Renal pelvis (tissue), 12 donors: ENCODE measurements around the gene IFNL4. TPM values are rescaled to one million over a fixed set of nuclear protein-coding genes. Genes with fewer than 3 reads are reported as not detected.
"Not testable (repeated sequence)": the region's sequence is repeated elsewhere in the genome, so short reads cannot be mapped to it uniquely, and the experiment has no call there.

ENCODE experiments used
- DNase-seq: peaks from one replicate; pipeline ENCODE4 v3.0.0-alpha.2; 2013
- long read RNA-seq, 16 experiments: transcript quantifications; one replicate each; lab custom pipeline, GENCODE V29; 2026
- polyA plus RNA-seq, 3 donors: library from polyadenylated mRNA; unstranded; fragments of 120-200 nt; gene quantifications; one replicate each; pipeline ENCODE4 v1.2.1, GENCODE V29; 2013; ENCODE audit not compliant: insufficient read length in 3 of 3

IFNL4 gene
- polyA plus RNA-seq = under 1 TPM in 1 of 3 donors, not detected in 2; 0.09 TPM
- long read RNA-seq, donor 1 = 0 reads
- long read RNA-seq, donor 2 = 0 reads
- long read RNA-seq, donor 3 = 0 reads
- long read RNA-seq, donor 4 = 0 reads
- long read RNA-seq, donor 5 = 0 reads
- long read RNA-seq, donor 6 = 0 reads
- long read RNA-seq, donor 7 = 0 reads
- long read RNA-seq, donor 8 = 0 reads
- long read RNA-seq, donor 9 = 0 reads
- long read RNA-seq, donor 10 = 0 reads
- long read RNA-seq, donor 11 = 0 reads
- long read RNA-seq, donor 12 = 0 reads
- long read RNA-seq, donor 13 = 0 reads
- long read RNA-seq, donor 14 = 0 reads
- long read RNA-seq, donor 15 = 0 reads
- long read RNA-seq, donor 16 = 0 reads

- no peak for DNase-seq
Observed at GRCh38 chr19:39248806-39249205, at the start of gene IFNL4. IFNL4 (minus strand) TSS chr19:39248856.

DNA sequence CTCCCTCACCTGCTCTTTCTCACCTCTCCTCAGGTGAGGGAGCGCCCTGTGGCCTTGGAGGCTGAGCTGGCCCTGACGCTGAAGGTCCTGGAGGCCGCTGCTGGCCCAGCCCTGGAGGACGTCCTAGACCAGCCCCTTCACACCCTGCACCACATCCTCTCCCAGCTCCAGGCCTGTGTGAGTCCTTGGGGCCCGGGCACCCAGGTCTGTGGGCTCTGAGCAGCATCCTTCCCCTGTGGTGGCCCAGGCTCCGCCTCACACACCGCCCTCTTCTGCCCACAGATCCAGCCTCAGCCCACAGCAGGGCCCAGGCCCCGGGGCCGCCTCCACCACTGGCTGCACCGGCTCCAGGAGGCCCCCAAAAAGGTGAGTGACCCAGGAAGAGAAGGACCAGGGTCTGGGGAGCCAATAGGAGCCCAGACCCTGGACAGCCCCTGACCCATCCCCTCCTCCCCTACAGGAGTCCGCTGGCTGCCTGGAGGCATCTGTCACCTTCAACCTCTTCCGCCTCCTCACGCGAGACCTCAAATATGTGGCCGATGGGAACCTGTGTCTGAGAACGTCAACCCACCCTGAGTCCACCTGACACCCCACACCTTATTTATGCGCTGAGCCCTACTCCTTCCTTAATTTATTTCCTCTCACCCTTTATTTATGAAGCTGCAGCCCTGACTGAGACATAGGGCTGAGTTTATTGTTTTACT is 49.4 kb upstream of the IFNL4 start:
- no peak for DNase-seq

DNA sequence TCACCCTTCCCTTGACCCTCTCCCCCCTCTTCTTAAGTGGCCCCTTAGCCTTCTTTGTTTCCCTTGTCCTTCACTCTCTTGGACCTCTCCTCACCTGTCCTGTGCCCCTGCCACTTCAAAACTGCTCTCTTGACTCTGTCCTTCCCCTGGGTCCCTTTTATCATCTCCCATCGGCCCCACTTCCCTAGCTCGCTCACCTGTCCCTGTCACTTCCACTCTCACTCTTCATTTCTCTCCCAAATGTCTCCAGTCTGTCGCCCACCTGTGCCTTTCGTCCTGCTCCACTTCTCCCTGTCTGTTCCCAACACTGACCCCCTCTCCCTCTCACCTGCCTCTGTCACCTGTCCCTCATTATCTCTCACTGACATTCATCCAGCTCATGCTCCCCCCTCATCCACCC is 48.2 kb upstream of the IFNL4 start:
- no peak for DNase-seq

GRCh38 chr19:39296055-39296645 is 47.5 kb upstream of the IFNL4 start, which contains the start of gene IFNL1:
IFNL1 (plus strand) TSS chr19:39296407; CDS start chr19:39296422, 15 bp downstream.
- no peak for DNase-seq

DNA sequence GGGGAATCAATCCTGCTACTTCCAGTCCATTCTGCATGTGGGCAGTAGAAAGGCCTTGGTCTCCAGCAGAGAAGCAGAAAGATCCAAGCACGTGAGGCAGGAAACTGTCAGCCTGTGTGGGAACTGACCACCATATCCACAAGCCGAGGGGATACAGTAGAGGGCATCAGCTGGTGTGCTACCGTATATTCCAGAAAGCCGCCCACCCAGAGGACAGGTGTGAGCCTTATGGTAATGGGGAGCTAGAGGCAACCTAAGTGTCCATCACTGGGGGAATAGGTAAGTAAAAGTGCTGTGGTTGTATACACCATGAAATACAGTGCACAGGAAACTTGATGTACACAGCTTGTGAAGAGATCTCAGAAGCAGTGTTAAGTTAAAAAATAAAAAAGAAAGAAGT is 44.7 kb upstream of the IFNL4 start:
- no peak for DNase-seq

DNA sequence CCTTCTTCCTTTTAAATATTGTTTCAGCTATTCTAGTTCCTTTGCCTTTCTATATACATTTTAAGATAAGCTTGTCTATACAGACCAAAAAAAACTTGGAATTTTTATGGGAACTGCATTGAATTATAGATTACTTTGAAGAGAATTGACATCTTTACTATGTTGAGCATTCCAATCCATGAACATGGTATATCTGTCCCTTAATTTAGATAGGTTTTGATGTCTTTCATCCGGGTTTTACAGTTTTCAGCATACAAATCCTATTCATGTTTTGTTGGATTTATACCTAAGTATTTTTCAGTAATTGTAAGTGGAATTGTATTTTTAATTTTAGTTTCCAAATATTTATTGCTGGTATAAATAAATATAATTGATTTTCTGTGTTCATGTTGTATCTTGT is 35.4 kb upstream of the IFNL4 start:
- no peak for DNase-seq

DNA sequence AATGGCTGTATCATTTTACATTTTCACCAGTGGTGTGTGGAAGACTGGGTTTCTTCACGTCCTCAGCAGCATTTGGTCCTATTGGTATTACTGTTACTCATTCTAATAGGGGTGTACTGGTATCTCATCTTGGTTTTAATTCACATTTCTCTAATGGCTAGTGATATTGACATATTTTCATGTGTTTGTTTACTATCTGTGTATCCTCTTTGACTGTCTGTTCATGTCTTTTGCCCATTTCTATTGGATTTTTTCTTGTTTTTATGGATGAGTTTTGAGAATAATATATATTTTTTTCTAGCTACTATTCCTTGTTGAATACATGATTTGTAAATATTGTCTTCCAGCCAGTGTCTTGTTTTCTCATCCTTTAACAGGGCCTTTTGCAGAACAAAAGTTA is 33.4 kb upstream of the IFNL4 start:
- DNase-seq = no peak

- no peak for DNase-seq
Observed at GRCh38 chr19:39277598-39277997, 28.9 kb upstream of the IFNL4 start.

- no peak for DNase-seq
Observed at GRCh38 chr19:39276740-39277139, 28.1 kb upstream of the IFNL4 start.

- DNase-seq = no peak
Observed at GRCh38 chr19:39275578-39275977, 26.9 kb upstream of the IFNL4 start.

- not testable (repeated sequence) for DNase-seq
Observed at GRCh38 chr19:39273859-39274258, 25.2 kb upstream of the IFNL4 start.

DNA sequence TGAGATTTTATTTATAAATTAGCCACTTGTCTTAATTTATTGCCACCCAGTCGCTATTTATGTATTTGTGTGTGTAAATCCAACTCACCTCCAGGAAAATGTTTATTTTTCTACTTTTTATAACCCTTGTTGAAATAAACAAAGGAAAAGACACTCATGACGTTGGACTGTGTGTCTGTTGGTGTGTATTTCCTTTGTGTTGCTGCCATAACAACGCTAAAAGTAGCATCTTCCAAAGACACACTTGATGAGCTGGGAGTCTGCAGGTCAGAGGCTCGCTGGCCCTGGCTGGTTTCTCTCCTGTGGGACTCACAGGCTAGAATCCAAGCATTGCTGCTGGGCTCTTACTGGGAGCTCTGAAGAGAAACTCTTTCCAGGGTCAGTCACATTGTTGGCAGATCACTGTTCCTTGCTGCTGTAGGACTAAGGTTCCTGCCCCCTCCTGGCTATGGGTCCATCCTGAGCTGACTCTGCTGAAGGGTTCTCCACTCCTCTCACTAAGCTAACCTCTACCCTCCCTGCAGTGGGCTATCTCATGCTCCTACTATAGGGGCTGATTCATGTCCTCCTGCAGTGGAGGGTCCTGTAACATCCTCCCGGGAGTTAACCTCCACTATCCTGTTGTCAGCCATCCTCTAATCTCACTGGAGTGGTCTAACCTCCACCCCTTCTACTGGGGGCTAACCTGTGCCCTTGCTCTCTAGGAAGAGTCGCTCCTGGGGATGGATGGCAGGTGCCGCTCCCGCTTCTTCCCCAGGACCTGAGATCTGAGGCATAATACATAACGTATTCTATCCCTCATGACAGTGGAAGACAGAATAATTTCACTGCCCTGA is 21.6 kb upstream of the IFNL4 start:
- DNase-seq = no peak

DNA sequence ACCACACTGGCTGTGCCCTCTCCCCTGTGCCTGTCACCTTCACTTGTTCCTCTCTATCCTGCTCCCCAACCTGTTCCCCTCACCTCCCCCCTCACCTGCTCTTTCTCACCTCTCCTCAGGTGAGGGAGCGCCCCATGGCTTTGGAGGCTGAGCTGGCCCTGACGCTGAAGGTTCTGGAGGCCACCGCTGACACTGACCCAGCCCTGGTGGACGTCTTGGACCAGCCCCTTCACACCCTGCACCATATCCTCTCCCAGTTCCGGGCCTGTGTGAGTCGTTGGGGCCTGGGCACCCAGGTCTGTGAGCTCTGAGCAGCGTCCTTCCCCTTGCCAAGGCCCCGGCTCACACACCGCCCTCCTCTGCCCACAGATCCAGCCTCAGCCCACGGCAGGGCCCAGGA is 20.7 kb upstream of the IFNL4 start:
- not testable (repeated sequence) for DNase-seq

GRCh38 chr19:39268531-39269223 is 20.0 kb upstream of the IFNL4 start:
- DNase-seq = not testable (repeated sequence)

DNA sequence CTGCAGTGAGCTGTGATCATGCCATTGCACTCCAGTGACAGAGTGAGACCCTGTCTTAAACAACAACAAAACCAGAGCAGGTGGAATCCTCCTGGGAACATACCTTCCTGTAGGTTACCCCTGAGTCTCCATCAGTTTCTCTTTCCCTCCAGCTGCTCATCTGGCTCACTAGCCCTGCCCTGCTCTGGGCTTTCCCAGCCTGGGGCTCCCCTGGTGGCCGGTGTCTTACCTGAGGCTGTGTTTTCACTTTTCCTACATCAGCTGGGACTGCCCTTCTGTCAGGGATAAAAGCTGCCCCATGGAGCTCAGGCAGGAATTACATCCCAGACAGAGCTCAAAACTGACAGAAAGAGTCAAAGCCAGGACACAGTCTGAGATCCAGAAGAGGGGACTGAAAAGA is 19.4 kb upstream of the IFNL4 start, which contains the start of gene IFNL2:
Gene IFNL2 (plus strand): TSS at position 312 of the 400 bp plus-strand sequence. CDS start 173 bp downstream, outside the sequence.
- DNase-seq = not testable (repeated sequence)

GRCh38 chr19:39265321-39265916 is 16.8 kb upstream of the IFNL4 start:
- DNase-seq = no peak

- DNase-seq = no peak
Observed at GRCh38 chr19:39264306-39265290, 15.9 kb upstream of the IFNL4 start.

- DNase-seq = no peak
Observed at GRCh38 chr19:39263912-39264305, 15.3 kb upstream of the IFNL4 start.

DNA sequence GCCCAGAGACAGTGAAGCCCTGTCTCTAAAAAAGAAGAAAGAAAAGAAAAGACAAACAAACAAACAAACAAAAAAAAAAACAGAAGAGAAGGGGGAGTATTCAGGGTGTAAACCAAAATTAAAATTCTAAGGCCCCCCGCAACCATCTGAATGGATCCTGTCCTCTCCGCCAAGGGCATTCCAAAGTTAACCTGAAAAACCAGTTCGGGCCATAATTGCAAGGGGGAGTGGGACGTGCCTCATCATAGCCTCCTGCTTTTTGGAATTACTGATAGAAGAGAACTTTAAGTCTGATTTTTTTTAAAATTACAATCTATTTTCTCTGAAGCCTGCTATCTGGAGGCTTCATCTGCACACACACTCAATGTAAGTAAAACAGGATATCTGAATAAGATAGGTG is 13.8 kb upstream of the IFNL4 start:
- no peak for DNase-seq

GRCh38 chr19:39261704-39262103 is 13.0 kb upstream of the IFNL4 start:
- no peak for DNase-seq
